Endothelial cell of umbilical vein (primary cell): ENCODE results near the gene GALNT9. TPM values are rescaled to one million over a fixed set of nuclear protein-coding genes. Genes with fewer than 3 reads are reported as not detected.
A peak's percentile ranks its signal among the peaks of the same experiment; 100 is the strongest.

ENCODE experiments used
- BruUV-seq: library from RNA; stranded (reverse); fragments of 400-500 nt; replicated peaks from 2 replicates; lab custom pipeline; 2021; lab: Mats Ljungman, UMichigan
- CTCF ChIA-PET: fragments of 300-600, 350-600 bp; sonication (Branson Sonifier 250); formaldehyde crosslinking; loops from one replicate; lab custom pipeline; 2021; ENCODE audit warnings: antibody characterized with exemption, inconsistent platforms; lab: Charles Lee
- POLR2A ChIA-PET: fragments of 300-600, 350-600 bp; sonication (Branson Sonifier 250); formaldehyde crosslinking; loops from one replicate; lab custom pipeline; 2021; ENCODE audit warnings: antibody characterized with exemption, inconsistent platforms; lab: Charles Lee
- DNase-seq: peaks from one replicate; pipeline ENCODE4 v3.0.0-alpha.2; 2011; ENCODE audit warnings: low read depth, low spot score
- FAIRE-seq: peaks from 2 replicates; lab custom pipeline; 2011; peaks lifted over from hg19 to GRCh38; lab: Jason Lieb, UNC
- H2AFZ ChIP-seq: 2 replicates; pipeline ENCODE4 v1.6.0; 2012; ENCODE audit warnings: low read depth, low read length, control low read depth, inconsistent platforms
- H3K27ac ChIP-seq: 2 replicates; pipeline ENCODE4 v1.5.1; 2011; ENCODE audit warnings: low read depth, mild to moderate bottlenecking, control low read depth, low read length, moderate library complexity; ENCODE audit not compliant: insufficient read depth
- H3K27me3 ChIP-seq, 2 experiments: 2 replicates each; pipeline versions ENCODE4 v1.6.0 to v1.6.1; 2011; ENCODE audit warnings: low read length in 2 of 2, mixed read lengths in 1 of 2; ENCODE audit not compliant: control insufficient read depth in 2 of 2, insufficient read depth in 2 of 2
- H3K36me3 ChIP-seq, 2 experiments: 2 replicates in 1 of 2; 3 replicates in 1 of 2; pipeline ENCODE4 v1.5.1; 2011; ENCODE audit warnings: low read length in 2 of 2, mild to moderate bottlenecking in 1 of 2, moderate library complexity in 1 of 2; ENCODE audit not compliant: control insufficient read depth in 2 of 2, insufficient read depth in 2 of 2; ENCODE audit errors: extremely low read depth in 1 of 2
- H3K4me1 ChIP-seq: 3 replicates; pipeline ENCODE4 v1.5.1; 2011; ENCODE audit warnings: mild to moderate bottlenecking, low read length; ENCODE audit not compliant: control insufficient read depth, insufficient read depth; ENCODE audit errors: extremely low read depth
- H3K4me2 ChIP-seq: 2 replicates; pipeline ENCODE4 v1.6.1; 2011; ENCODE audit warnings: low read length, control low read depth, mixed read lengths; ENCODE audit not compliant: insufficient read depth
- H3K4me3 ChIP-seq, 3 experiments: fragments of 200-600 bp in 1 of 3; sonication (generic), shearing (Covaris generic) in 1 of 3; replicated peaks in 1 of 3; 2 replicates each; pipeline ENCODE4 v1.5.1; 2011 to 2016; ENCODE audit warnings: control low read depth in 3 of 3, low read length in 3 of 3, mild to moderate bottlenecking in 2 of 3, inconsistent platforms in 1 of 3, low read depth in 1 of 3, moderate library complexity in 1 of 3; ENCODE audit not compliant: insufficient read depth in 1 of 3
- H3K79me2 ChIP-seq: 2 replicates; pipeline ENCODE4 v1.6.0; 2012; ENCODE audit warnings: low read length, inconsistent platforms; ENCODE audit not compliant: control insufficient read depth, insufficient read depth
- H3K9ac ChIP-seq: replicated peaks from 2 replicates; pipeline ENCODE3; 2011; ENCODE audit warnings: low read length, control low read depth; ENCODE audit not compliant: insufficient read depth; ENCODE audit errors: extremely low read depth
- H3K9me1 ChIP-seq: replicated peaks from 3 replicates; pipeline ENCODE4 v1.6.0; 2011; ENCODE audit warnings: mild to moderate bottlenecking, low read length; ENCODE audit not compliant: control insufficient read depth, insufficient read depth; ENCODE audit errors: extremely low read depth
- H3K9me3 ChIP-seq: replicated peaks from 2 replicates; pipeline ENCODE4 v1.5.1; 2012; ENCODE audit warnings: low read length, inconsistent platforms; ENCODE audit not compliant: control insufficient read depth, insufficient read depth
- H4K20me1 ChIP-seq: replicated peaks from 2 replicates; pipeline ENCODE3; 2011; ENCODE audit warnings: mild to moderate bottlenecking, low read length; ENCODE audit not compliant: control insufficient read depth, insufficient read depth; ENCODE audit errors: extremely low read depth
- CTCF ChIP-seq, 2 donors: IDR thresholded peaks; 1 replicate in 1 of 2; 2 replicates in 1 of 2; pipeline ENCODE4 v1.5.1; 2011; ENCODE audit warnings: low read length in 2 of 2, mild to moderate bottlenecking in 2 of 2, moderate library complexity in 2 of 2, control low read depth in 1 of 2, inconsistent platforms in 1 of 2, low read depth in 1 of 2; ENCODE audit not compliant: insufficient read depth in 1 of 2; ENCODE audit errors: extremely low read depth in 1 of 2
- EZH2 ChIP-seq: IDR thresholded peaks from 2 replicates; pipeline ENCODE4 v1.6.1; 2012; ENCODE audit warnings: borderline replicate concordance, low read depth, mild to moderate bottlenecking, moderate library complexity, low read length, inconsistent platforms; ENCODE audit not compliant: severe bottlenecking
- FOS ChIP-seq: IDR thresholded peaks from 2 replicates; pipeline ENCODE4 v1.6.1; 2011; ENCODE audit warnings: mild to moderate bottlenecking, low read length, moderate library complexity, borderline replicate concordance; ENCODE audit not compliant: insufficient read depth
- GATA2 ChIP-seq: IDR thresholded peaks from 2 replicates; pipeline ENCODE4 v1.7.0; 2011; ENCODE audit warnings: low read depth, mild to moderate bottlenecking, moderate library complexity, mixed read lengths, low read length; ENCODE audit not compliant: insufficient read length, insufficient read depth
- JUN ChIP-seq: IDR thresholded peaks from 2 replicates; pipeline ENCODE4 v1.6.1; 2011; ENCODE audit warnings: borderline replicate concordance, low read depth; ENCODE audit not compliant: insufficient read length, insufficient read depth
- MAX ChIP-seq: IDR thresholded peaks from 2 replicates; pipeline ENCODE4 v1.6.1; 2011; ENCODE audit not compliant: insufficient read depth, insufficient read length
- MYC ChIP-seq: IDR thresholded peaks from one replicate; pipeline ENCODE4 v1.6.1; 2011; ENCODE audit warnings: mild to moderate bottlenecking, low read depth, low read length
- POLR2A ChIP-seq: IDR thresholded peaks from 2 replicates; pipeline ENCODE4 v1.6.1; 2012; ENCODE audit warnings: low read depth, mild to moderate bottlenecking, control low read depth, low read length
- POLR2AphosphoS5 ChIP-seq: IDR thresholded peaks from 2 replicates; pipeline ENCODE4 v1.6.1; 2012; ENCODE audit warnings: low read depth, mild to moderate bottlenecking, control low read depth, low read length, moderate library complexity; ENCODE audit not compliant: insufficient read depth
- dilution Hi-C: fragments of 300-500 bp; cut with MboI; formaldehyde crosslinking; loops from one replicate; pipeline ENCODE4 v1.15.0; 2019; ENCODE audit warnings: low sequenced_read_pairs; ENCODE audit not compliant: extremely low pct_ligation_motif_present
- intact Hi-C: fragments of 100-400 bp; cut with micrococcal nuclease; formaldehyde crosslinking; loops from one replicate; pipeline ENCODE4 v1.10.0; 2022
- polyA plus RNA-seq, 4 experiments: library from polyadenylated mRNA; depleted of rRNA in 3 of 4; stranded (reverse) in 3 of 4; unstranded in 1 of 4; fragments of >200 nt; gene quantifications; 2 replicates each; pipeline versions ENCODE4 v1.2.1 to v1.2.3, GENCODE V29; 2011 to 2012; ENCODE audit warnings: missing spikeins in 1 of 4
- total RNA-seq: library from RNA; stranded (reverse); gene quantifications from 2 replicates; pipeline ENCODE4 v1.2.3, GENCODE V29; 2021

The GALNT9 gene
- total and polyA plus RNA-seq, 2 donors (not counting 3 experiments of a cell fraction or from before 2014, with no cell fraction given) = 0.14 to 0.73 TPM

GRCh38 chr12:132351751-132352495, 22.5 kb upstream of the GALNT9 start:
- no peak for FAIRE-seq
- dilution Hi-C loops (no loop called here), intact Hi-C loops (no loop called here)
- H3K4me2 ChIP-seq = no peak overlapping the region
- no peaks in the 10 kb centered on the region for H3K36me3 ChIP-seq
- CTCF ChIA-PET = no interaction called here
- no peaks in the 10 kb centered on the region for H3K9me1 ChIP-seq
- no peak overlapping the region for H3K4me3 ChIP-seq
- no peaks in the 10 kb centered on the region for H4K20me1 ChIP-seq
- POLR2A ChIA-PET = interaction anchor here (0.6 kb wide), 1 partner anchor 25 kb away, joined by 11 read pairs; no protein-coding TSS in a partner anchor
- no peaks in the 10 kb centered on the region for H3K9me3 ChIP-seq
- H2AFZ ChIP-seq = no peak overlapping the region
- no peaks in the 10 kb centered on the region for H3K79me2 ChIP-seq
- TF ChIP-seq POLR2AphosphoS5 = no peak
- no peak for TF ChIP-seq MYC
- no peak for TF ChIP-seq GATA2
- H3K9ac ChIP-seq = no peak overlapping the region
- DNase-seq = no peak
- H3K4me1 ChIP-seq = no peaks in the 10 kb centered on the region
- no peaks in the 10 kb centered on the region for H3K27me3 ChIP-seq
- no TSS peak for BruUV-seq
- H3K27ac ChIP-seq = no peak overlapping the region

- FAIRE-seq = peak; percentile 84
- H3K36me3 ChIP-seq = no peaks in the 10 kb centered on the region
- TF ChIP-seq FOS (no peak), GATA2 (no peak), POLR2A (no peak), MYC (no peak), EZH2 (no peak), CTCF (IDR thresholded peaks at IDR 0.05; ENCODE audit: extremely low read depth in 1 of 2, insufficient read depth in 1 of 2, low read depth in 1 of 2, low read length in 2 of 2) (no peak), JUN (no peak), POLR2AphosphoS5 (no peak), MAX (no peak)
- H3K9me3 ChIP-seq = no peaks in the 10 kb centered on the region
- intact Hi-C loops = no loop called here
- H3K9me1 ChIP-seq = no peaks in the 10 kb centered on the region
- H3K79me2 ChIP-seq = no peaks in the 10 kb centered on the region
- no peak overlapping the region for H3K4me2 ChIP-seq
- BruUV-seq = no TSS peak
- H3K27me3 ChIP-seq = no peaks in the 10 kb centered on the region
- no peak overlapping the region for H2AFZ ChIP-seq
- no peaks in the 10 kb centered on the region for H4K20me1 ChIP-seq
- no peaks in the 10 kb centered on the region for H3K4me1 ChIP-seq
- H3K9ac ChIP-seq = no peak overlapping the region
- ChIA-PET POLR2A (no interaction called here), CTCF (no interaction called here)
- no peak for DNase-seq
- dilution Hi-C loops = no loop called here
- no peak overlapping the region for H3K27ac ChIP-seq
- H3K4me3 ChIP-seq = no peak overlapping the region
These were observed 20.2 kb upstream of the GALNT9 start for GRCh38 chr12:132349501-132350131.
